Mucosa of stomach (tissue), 1 donor: ENCODE results near the gene GSG1L.

Source experiments
- H3K27me3 ChIP-seq: one replicate; pipeline ENCODE4 v1.7.0; 2013; ENCODE audit warnings: mild to moderate bottlenecking, low read length; ENCODE audit not compliant: control insufficient read depth, insufficient read depth
- H3K36me3 ChIP-seq: one replicate; pipeline ENCODE4 v1.7.0; 2013; ENCODE audit warnings: low read length; ENCODE audit not compliant: control insufficient read depth, insufficient read depth
- H3K4me1 ChIP-seq: one replicate; pipeline ENCODE4 v1.7.0; 2013; ENCODE audit warnings: mild to moderate bottlenecking, low read length; ENCODE audit not compliant: control insufficient read depth, insufficient read depth
- H3K4me3 ChIP-seq: one replicate; pipeline ENCODE4 v1.7.0; 2013; ENCODE audit warnings: low read length
- H3K9ac ChIP-seq: one replicate; pipeline ENCODE4 v1.7.0; 2013; ENCODE audit warnings: mild to moderate bottlenecking, low read length, moderate library complexity
- H3K9me3 ChIP-seq: one replicate; pipeline ENCODE4 v1.7.0; 2013; ENCODE audit warnings: mild to moderate bottlenecking, low read length, moderate library complexity; ENCODE audit not compliant: control insufficient read depth
- donor health status: Pancreatic carcinoma.

GSG1L gene

GRCh38 chr16:27779641-27780164, 283.8 kb downstream of the GSG1L start:
- H3K4me3 ChIP-seq: no peak overlapping the region
- H3K9ac ChIP-seq: no peak overlapping the region
- no peaks in the 10 kb centered on the region for H3K36me3 ChIP-seq
- H3K27me3 ChIP-seq: no peaks in the 10 kb centered on the region
- H3K9me3 ChIP-seq: no peaks in the 10 kb centered on the region
- no peaks in the 10 kb centered on the region for H3K4me1 ChIP-seq

DNA sequence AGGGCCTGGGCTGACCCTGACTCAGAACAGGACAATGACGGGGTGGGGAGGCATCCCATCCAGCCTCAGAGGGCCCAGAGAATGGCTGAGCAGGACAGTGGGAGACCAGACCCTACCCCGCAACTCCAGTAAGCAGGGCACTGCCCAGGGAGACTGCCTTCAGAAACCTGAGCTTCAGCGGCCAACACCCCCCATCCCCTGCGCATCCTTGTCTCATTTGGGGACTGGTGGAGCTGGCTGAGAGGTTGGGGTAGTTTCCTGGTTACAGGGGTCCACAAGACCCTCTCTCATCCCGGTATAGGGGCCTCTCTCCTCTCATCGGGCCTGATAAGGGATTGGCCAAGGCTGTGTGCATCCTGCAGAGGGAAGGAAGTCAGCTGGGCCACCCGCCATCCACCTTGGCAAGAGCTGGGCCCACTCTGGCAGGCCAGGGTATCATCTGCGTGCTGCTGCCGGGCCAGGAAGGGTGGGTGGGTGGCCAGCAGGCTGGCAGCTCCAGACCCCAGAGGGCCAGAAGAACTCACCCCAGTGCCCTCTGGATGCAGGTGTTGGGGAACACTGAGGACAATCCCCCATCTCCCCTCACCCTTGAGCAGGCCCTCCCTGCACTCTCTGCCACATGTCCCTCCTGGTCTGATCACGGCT, 284.5 kb downstream of the GSG1L start:
- Histone ChIP-seq H3K27me3 (no peaks in the 10 kb centered on the region), H3K4me1 (no peaks in the 10 kb centered on the region), H3K4me3 (no peak overlapping the region), H3K9me3 (no peaks in the 10 kb centered on the region), H3K36me3 (no peaks in the 10 kb centered on the region), H3K9ac (no peak overlapping the region)

- H3K9me3 ChIP-seq: no peaks in the 10 kb centered on the region
- no peaks in the 10 kb centered on the region for H3K27me3 ChIP-seq
- no peaks in the 10 kb centered on the region for H3K36me3 ChIP-seq
- H3K4me1 ChIP-seq: no peaks in the 10 kb centered on the region
- H3K9ac ChIP-seq: no peak overlapping the region
- H3K4me3 ChIP-seq: no peak overlapping the region
These were observed 285.2 kb downstream of the GSG1L start for GRCh38 chr16:27778171-27778925.

- Histone ChIP-seq H3K4me3 (no peak overlapping the region), H3K9me3 (no peaks in the 10 kb centered on the region), H3K36me3 (no peaks in the 10 kb centered on the region), H3K27me3 (no peaks in the 10 kb centered on the region), H3K4me1 (no peaks in the 10 kb centered on the region), H3K9ac (no peak overlapping the region)
These were observed 286.0 kb downstream of the GSG1L start for GRCh38 chr16:27777527-27777926.

- Histone ChIP-seq H3K9me3 (no peaks in the 10 kb centered on the region), H3K4me3 (no peak overlapping the region), H3K36me3 (no peaks in the 10 kb centered on the region), H3K4me1 (no peaks in the 10 kb centered on the region), H3K27me3 (no peaks in the 10 kb centered on the region), H3K9ac (no peak overlapping the region)
These were observed 286.8 kb downstream of the GSG1L start for GRCh38 chr16:27776556-27777225.

DNA sequence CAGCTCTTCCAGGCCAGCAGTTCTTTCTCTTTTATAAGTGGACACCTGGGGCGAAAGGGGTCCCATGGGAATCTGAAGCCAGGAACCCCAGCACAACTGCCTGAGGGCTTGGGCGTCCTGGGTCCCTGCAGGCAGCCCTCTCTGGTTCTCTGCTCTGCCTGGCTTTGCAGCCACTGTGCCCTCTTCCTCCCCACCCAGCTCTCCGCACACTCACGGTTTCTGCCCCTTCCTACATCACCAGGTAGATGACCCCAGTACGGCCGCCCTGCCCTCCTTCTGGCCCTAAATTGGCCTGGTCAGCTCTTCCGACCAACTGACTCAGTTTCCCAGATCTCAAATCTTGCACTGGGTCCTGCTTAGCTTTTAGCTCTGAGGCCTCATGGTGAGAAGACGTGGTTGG, 288.3 kb downstream of the GSG1L start:
- H3K9ac ChIP-seq: no peak overlapping the region
- no peaks in the 10 kb centered on the region for H3K9me3 ChIP-seq
- H3K4me1 ChIP-seq: no peaks in the 10 kb centered on the region
- H3K27me3 ChIP-seq: no peaks in the 10 kb centered on the region
- H3K36me3 ChIP-seq: no peaks in the 10 kb centered on the region
- no peak overlapping the region for H3K4me3 ChIP-seq

DNA sequence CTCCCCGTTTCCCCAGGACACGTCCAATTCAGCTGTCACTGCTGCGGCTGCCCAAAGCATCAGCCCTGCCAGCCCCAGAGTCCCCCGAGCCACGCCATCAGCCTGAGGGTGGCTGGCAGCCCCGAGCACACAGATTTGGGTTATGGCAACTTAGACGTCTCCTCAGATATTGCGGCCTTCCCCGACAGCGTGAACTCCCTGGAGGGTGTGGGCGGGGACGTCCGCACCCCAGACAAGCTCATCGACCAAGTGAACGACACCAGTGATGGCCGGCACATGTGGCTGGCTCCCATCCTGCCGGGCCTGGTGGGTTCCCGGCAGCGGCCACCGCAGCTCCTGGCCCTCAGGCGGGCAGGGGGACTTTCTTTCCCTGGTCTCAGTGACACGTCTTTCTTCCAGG, 288.7 kb downstream of the GSG1L start:
- Histone ChIP-seq H3K4me1 (no peaks in the 10 kb centered on the region), H3K9me3 (no peaks in the 10 kb centered on the region), H3K36me3 (no peaks in the 10 kb centered on the region), H3K27me3 (no peaks in the 10 kb centered on the region), H3K4me3 (no peak overlapping the region), H3K9ac (no peak overlapping the region)

DNA sequence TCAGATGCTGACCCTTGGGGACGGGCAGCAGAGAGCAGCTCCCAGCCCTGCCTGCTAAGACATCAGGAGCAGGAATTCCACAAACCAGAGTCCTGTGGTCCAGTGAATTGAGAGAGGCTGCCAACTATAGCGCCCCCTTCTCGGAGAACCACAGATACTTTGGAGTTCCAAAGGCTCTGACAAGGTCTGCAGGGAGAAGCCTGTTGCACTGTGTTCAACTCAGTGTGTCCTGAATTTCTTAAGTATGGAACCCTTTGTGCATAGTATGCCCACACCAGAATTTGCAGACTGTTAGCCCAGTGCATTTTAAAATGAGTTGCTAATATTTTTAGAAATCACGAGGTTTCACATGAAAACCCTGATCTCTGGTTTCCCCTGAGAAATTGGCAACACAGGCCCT, 290.2 kb downstream of the GSG1L start:
- H3K4me1 ChIP-seq: no peaks in the 10 kb centered on the region
- no peak overlapping the region for H3K4me3 ChIP-seq
- H3K9me3 ChIP-seq: no peaks in the 10 kb centered on the region
- H3K9ac ChIP-seq: no peak overlapping the region
- H3K27me3 ChIP-seq: no peaks in the 10 kb centered on the region
- H3K36me3 ChIP-seq: peaks cover 6% of the 10 kb centered on the region

DNA sequence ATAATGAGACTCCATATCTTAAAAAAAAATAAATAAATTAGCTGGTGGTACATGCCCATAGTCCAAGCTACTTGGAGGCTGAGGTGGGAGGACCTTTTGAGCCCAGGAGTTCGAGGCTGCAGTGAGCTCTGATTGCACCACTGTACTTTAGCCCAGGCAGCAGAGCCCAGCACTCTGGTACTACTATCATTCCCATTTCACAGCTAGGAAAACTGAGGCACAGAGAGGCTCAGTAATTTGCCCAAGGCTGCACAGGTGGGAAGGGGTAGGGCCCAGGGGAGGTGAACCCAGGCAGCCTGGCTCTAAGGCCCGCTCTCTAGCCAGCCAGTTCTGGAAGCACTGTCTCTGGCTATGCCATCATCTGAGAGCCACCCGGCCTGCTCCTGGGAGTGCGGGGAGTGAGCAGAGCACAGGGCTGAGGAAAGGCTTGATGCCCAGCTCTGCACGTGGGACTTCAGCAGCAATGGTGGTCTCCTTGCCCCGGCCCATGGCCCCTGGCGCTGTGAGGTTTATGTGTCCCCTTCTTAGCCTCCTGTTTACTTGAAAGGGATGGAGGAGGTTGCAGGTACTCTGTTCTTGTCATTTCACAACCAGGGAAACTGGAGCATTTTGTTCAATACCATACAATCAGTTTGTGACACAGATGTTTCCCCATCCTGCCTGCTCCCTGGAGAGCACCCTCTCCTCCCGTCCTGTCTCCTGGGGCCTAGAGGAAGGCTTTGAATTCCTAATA, 291.3 kb downstream of the GSG1L start:
- no peak overlapping the region for H3K4me3 ChIP-seq
- no peaks in the 10 kb centered on the region for H3K9me3 ChIP-seq
- H3K9ac ChIP-seq: no peak overlapping the region
- peaks cover 6% of the 10 kb centered on the region for H3K36me3 ChIP-seq
- no peaks in the 10 kb centered on the region for H3K27me3 ChIP-seq
- H3K4me1 ChIP-seq: no peaks in the 10 kb centered on the region

DNA sequence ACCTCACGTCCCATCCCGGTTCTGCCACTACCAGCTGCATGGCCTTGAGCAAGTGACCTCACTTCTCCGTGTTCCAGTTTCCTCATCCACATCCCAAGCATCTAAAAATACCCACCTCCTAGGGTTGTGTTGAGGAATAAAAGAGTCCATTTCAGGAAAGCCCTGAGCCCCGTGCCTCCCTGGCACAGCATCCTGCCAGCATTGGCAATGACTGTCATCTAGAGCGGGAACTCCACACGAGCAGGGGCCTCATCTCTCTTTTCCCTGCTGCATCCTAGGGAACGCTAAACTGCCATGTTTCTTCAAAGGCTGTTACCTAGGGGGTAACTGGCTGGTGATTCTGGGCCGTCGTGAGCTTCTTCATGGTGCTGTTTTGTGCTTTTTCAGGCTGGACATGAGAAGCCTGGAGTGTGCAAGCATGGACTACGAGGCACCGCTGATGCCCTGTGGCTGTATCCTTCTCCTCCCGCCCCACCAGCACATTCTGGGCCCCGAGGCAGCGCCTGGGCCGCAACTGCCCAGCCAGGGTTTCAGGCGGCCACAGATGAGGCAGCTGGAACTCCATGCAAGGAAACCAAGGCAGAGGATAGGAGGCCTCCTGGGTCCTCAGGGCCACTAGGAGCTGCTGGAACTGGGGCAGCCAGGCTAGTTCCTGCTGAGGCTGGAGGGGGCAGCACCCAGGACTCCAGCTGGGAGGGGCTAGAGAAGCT, 292.2 kb downstream of the GSG1L start:
- no peak overlapping the region for H3K4me3 ChIP-seq
- no peaks in the 10 kb centered on the region for H3K4me1 ChIP-seq
- no peaks in the 10 kb centered on the region for H3K9me3 ChIP-seq
- no peaks in the 10 kb centered on the region for H3K27me3 ChIP-seq
- peaks cover 6% of the 10 kb centered on the region for H3K36me3 ChIP-seq
- H3K9ac ChIP-seq: no peak overlapping the region
